ENCODE measurements around the gene CDH18.

DNA sequence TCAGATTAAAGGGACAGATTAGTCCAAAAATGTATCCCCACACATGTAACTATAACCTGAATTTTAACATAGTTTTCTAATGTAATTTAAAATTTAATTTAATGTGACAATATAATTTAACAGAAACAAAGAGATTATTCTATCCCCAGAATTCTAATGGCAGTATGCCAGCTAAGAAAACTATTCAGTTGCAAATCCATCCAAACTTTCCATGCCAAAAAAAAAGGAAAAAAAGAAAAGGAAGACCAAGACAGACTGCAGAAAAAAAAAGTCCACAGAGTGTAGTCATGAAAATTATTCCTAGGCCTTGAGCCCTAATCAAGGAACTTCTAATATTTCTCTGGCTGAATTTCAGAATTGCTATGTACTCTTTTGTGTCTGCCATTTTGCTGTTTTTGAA, 217.6 kb downstream of the CDH18 start:
- TF ChIP-seq GATA3 (IDR thresholded peaks at IDR 0.05; ENCODE audit: low read depth, low read length) (no peak), GATA2 (IDR thresholded peaks at IDR 0.05; ENCODE audit: low read depth, low read length) (no peak)
